ENCODE data around the gene NRXN3. TPM values are rescaled to one million over a fixed set of nuclear protein-coding genes. Genes with fewer than 3 reads are reported as not detected.

Gene NRXN3
- total RNA-seq, 5 donors from 2014 or later (not counting 1 experiment from before 2014, with no cell fraction given) = not detected

DNA sequence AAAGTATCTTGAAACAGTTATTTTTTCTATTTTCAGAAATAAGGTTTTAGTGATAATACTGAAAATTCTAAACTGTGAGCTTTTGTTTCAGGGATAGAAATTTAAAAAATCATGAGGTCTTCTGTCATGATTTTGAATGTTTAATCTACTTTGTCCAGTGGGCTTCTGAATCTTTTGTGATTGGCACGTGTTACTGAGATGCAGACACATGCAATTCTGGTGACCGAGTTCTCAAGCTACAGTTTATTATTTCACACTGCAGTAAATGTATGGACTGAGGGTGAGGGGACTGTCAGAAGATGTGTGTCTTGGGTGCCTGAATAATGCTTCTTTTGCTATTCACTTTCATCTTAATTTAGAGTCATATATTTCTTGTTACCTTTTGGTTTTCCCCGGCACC, 1262.5 kb downstream of the NRXN3 start:
- Histone ChIP-seq H3K4me3 (ENCODE audit: control insufficient read depth in 1 of 2, extremely low read depth in 1 of 2, low read length in 1 of 2) (no peak overlapping the region), H3K9me3 (no peaks in the 10 kb centered on the region), H3K27me3 (replicated peaks in 1 of 2; ENCODE audit: control insufficient read depth in 2 of 2, extremely low read depth in 1 of 2, insufficient read depth in 2 of 2, low read length in 1 of 2) (no peaks in the 10 kb centered on the region), H3K27ac (ENCODE audit: low read length) (no peak overlapping the region), H3K4me1 (ENCODE audit: control insufficient read depth in 1 of 2, extremely low read depth in 1 of 2, insufficient read depth in 2 of 2, low read length in 2 of 2) (no peaks in the 10 kb centered on the region), H3K36me3 (ENCODE audit: control insufficient read depth in 2 of 2, extremely low read depth in 1 of 2, insufficient read depth in 1 of 2, low read length in 1 of 2) (no peaks in the 10 kb centered on the region)
- Mint-ChIP-seq H3K4me1 (no peaks in the 10 kb centered on the region), H3K36me3 (no peaks in the 10 kb centered on the region), H3K4me3 (no peak overlapping the region), H3K27me3 (no peaks in the 10 kb centered on the region), H3K9me3 (peaks cover 0 to 5% (median 3%) of the 10 kb centered on the region in 3 donors), H3K27ac (no peak overlapping the region)
- ChIA-PET CTCF (no interaction called here), POLR2A (no interaction called here)
- WGBS (ENCODE audit: insufficient coverage) = no CpG with 5 or more reads among the region's 3 CpGs
- DNase-seq (no peak), ATAC-seq (replicated peaks in 1 of 4) (no peak)

GRCh38 chr14:79436335-79436734, 1266.2 kb downstream of the NRXN3 start:
- H3K36me3 Mint-ChIP-seq = no peaks in the 10 kb centered on the region
- no peaks in the 10 kb centered on the region for H3K27me3 Mint-ChIP-seq
- H3K9me3 Mint-ChIP-seq = peaks cover 0 to 5% (median 0%) of the 10 kb centered on the region in 3 donors
- H3K27me3 ChIP-seq (replicated peaks in 1 of 2; ENCODE audit: control insufficient read depth in 2 of 2, extremely low read depth in 1 of 2, insufficient read depth in 2 of 2, low read length in 1 of 2) = no peaks in the 10 kb centered on the region
- H3K4me3 ChIP-seq (ENCODE audit: control insufficient read depth in 1 of 2, extremely low read depth in 1 of 2, low read length in 1 of 2) = no peak overlapping the region
- H3K9me3 ChIP-seq = no peaks in the 10 kb centered on the region
- POLR2A ChIA-PET = no interaction called here
- H3K27ac ChIP-seq (ENCODE audit: low read length) = no peak overlapping the region
- no peaks in the 10 kb centered on the region for H3K4me1 ChIP-seq (ENCODE audit: control insufficient read depth in 1 of 2, extremely low read depth in 1 of 2, insufficient read depth in 2 of 2, low read length in 2 of 2)
- CTCF ChIA-PET = no interaction called here
- H3K36me3 ChIP-seq (ENCODE audit: control insufficient read depth in 2 of 2, extremely low read depth in 1 of 2, insufficient read depth in 1 of 2, low read length in 1 of 2) = no peaks in the 10 kb centered on the region
- no peak overlapping the region for H3K4me3 Mint-ChIP-seq
- DNase-seq (no peak), ATAC-seq (replicated peaks in 1 of 4) (no peak)
- no peak overlapping the region for H3K27ac Mint-ChIP-seq
- H3K4me1 Mint-ChIP-seq = no peaks in the 10 kb centered on the region
- no CpG with 5 or more reads among the region's 1 CpG for WGBS (ENCODE audit: insufficient coverage)

DNA sequence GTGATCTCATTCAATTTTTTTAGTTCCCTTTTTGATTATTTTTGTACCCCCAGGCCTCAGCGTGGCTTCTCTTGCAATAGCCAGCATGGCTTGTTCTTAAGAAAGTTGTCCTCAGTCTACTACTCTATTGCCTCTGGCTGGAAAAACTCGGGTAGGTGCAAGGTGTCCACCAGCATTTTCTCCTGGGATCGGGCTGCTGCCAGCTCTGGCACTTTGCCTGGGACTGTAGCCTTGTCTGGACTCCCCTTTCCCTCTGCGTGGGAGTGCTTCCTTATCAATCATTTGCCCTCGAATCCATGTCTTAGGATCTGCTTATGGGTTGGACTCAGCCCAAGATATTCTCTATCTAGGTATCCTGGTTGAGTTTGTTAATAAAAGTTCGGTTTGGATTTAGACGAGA, 1267.8 kb downstream of the NRXN3 start:
- no peak overlapping the region for H3K4me3 ChIP-seq (ENCODE audit: control insufficient read depth in 1 of 2, extremely low read depth in 1 of 2, low read length in 1 of 2)
- ATAC-seq (replicated peaks in 1 of 4) = no peak
- H3K4me1 Mint-ChIP-seq = no peaks in the 10 kb centered on the region
- no peak overlapping the region for H3K4me3 Mint-ChIP-seq
- H3K9me3 Mint-ChIP-seq = peaks cover 0 to 7% (median 5%) of the 10 kb centered on the region in 3 donors
- no peak for DNase-seq
- H3K9me3 ChIP-seq = no peaks in the 10 kb centered on the region
- H3K36me3 ChIP-seq (ENCODE audit: control insufficient read depth in 2 of 2, extremely low read depth in 1 of 2, insufficient read depth in 1 of 2, low read length in 1 of 2) = no peaks in the 10 kb centered on the region
- 44% methylated on average over 4 of the region's 7 CpGs for WGBS (ENCODE audit: insufficient coverage)
- no peaks in the 10 kb centered on the region for H3K4me1 ChIP-seq (ENCODE audit: control insufficient read depth in 1 of 2, extremely low read depth in 1 of 2, insufficient read depth in 2 of 2, low read length in 2 of 2)
- no peak overlapping the region for H3K27ac Mint-ChIP-seq
- H3K27me3 Mint-ChIP-seq = no peaks in the 10 kb centered on the region
- ChIA-PET POLR2A (no interaction called here), CTCF (no interaction called here)
- no peaks in the 10 kb centered on the region for H3K27me3 ChIP-seq (replicated peaks in 1 of 2; ENCODE audit: control insufficient read depth in 2 of 2, extremely low read depth in 1 of 2, insufficient read depth in 2 of 2, low read length in 1 of 2)
- no peaks in the 10 kb centered on the region for H3K36me3 Mint-ChIP-seq
- H3K27ac ChIP-seq (ENCODE audit: low read length) = no peak overlapping the region

GRCh38 chr14:79438696-79439342, 1268.6 kb downstream of the NRXN3 start:
- Histone ChIP-seq H3K4me1 (ENCODE audit: control insufficient read depth in 1 of 2, extremely low read depth in 1 of 2, insufficient read depth in 2 of 2, low read length in 2 of 2) (no peaks in the 10 kb centered on the region), H3K27me3 (replicated peaks in 1 of 2; ENCODE audit: control insufficient read depth in 2 of 2, extremely low read depth in 1 of 2, insufficient read depth in 2 of 2, low read length in 1 of 2) (no peaks in the 10 kb centered on the region), H3K9me3 (no peaks in the 10 kb centered on the region), H3K4me3 (ENCODE audit: control insufficient read depth in 1 of 2, extremely low read depth in 1 of 2, low read length in 1 of 2) (no peak overlapping the region), H3K27ac (ENCODE audit: low read length) (no peak overlapping the region), H3K36me3 (ENCODE audit: control insufficient read depth in 2 of 2, extremely low read depth in 1 of 2, insufficient read depth in 1 of 2, low read length in 1 of 2) (no peaks in the 10 kb centered on the region)
- ChIA-PET POLR2A (no interaction called here), CTCF (no interaction called here)
- Mint-ChIP-seq H3K9me3 (peaks cover 0 to 8% (median 7%) of the 10 kb centered on the region in 3 donors), H3K4me1 (no peaks in the 10 kb centered on the region), H3K27me3 (no peaks in the 10 kb centered on the region), H3K36me3 (no peaks in the 10 kb centered on the region), H3K4me3 (no peak overlapping the region), H3K27ac (no peak overlapping the region)
- WGBS (ENCODE audit: insufficient coverage) = no CpG with 5 or more reads among the region's 3 CpGs
- ATAC-seq (replicated peaks in 1 of 4) (no peak), DNase-seq (no peak)

- Mint-ChIP-seq H3K9me3 (peaks cover 0 to 8% (median 2%) of the 10 kb centered on the region in 3 donors), H3K27me3 (no peaks in the 10 kb centered on the region), H3K27ac (no peak overlapping the region), H3K4me1 (no peaks in the 10 kb centered on the region), H3K4me3 (no peak overlapping the region), H3K36me3 (no peaks in the 10 kb centered on the region)
- H3K36me3 ChIP-seq (ENCODE audit: control insufficient read depth in 2 of 2, extremely low read depth in 1 of 2, insufficient read depth in 1 of 2, low read length in 1 of 2) = no peaks in the 10 kb centered on the region
- no peaks in the 10 kb centered on the region for H3K27me3 ChIP-seq (replicated peaks in 1 of 2; ENCODE audit: control insufficient read depth in 2 of 2, extremely low read depth in 1 of 2, insufficient read depth in 2 of 2, low read length in 1 of 2)
- no peak overlapping the region for H3K4me3 ChIP-seq (ENCODE audit: control insufficient read depth in 1 of 2, extremely low read depth in 1 of 2, low read length in 1 of 2)
- H3K9me3 ChIP-seq = no peaks in the 10 kb centered on the region
- ATAC-seq (replicated peaks in 1 of 4) (no peak), DNase-seq (no peak)
- H3K27ac ChIP-seq (ENCODE audit: low read length) = no peak overlapping the region
- no peaks in the 10 kb centered on the region for H3K4me1 ChIP-seq (ENCODE audit: control insufficient read depth in 1 of 2, extremely low read depth in 1 of 2, insufficient read depth in 2 of 2, low read length in 2 of 2)
- CTCF ChIA-PET = no interaction called here
- POLR2A ChIA-PET = no interaction called here
- 81% methylated on average over 5 of the region's 5 CpGs for WGBS (ENCODE audit: insufficient coverage)
Measured at GRCh38 chr14:79442786-79443185, 1272.6 kb downstream of the NRXN3 start.

- Histone ChIP-seq H3K4me1 (ENCODE audit: control insufficient read depth in 1 of 2, extremely low read depth in 1 of 2, insufficient read depth in 2 of 2, low read length in 2 of 2) (no peaks in the 10 kb centered on the region), H3K27me3 (replicated peaks in 1 of 2; ENCODE audit: control insufficient read depth in 2 of 2, extremely low read depth in 1 of 2, insufficient read depth in 2 of 2, low read length in 1 of 2) (no peaks in the 10 kb centered on the region), H3K4me3 (ENCODE audit: control insufficient read depth in 1 of 2, extremely low read depth in 1 of 2, low read length in 1 of 2) (no peak overlapping the region), H3K27ac (ENCODE audit: low read length) (no peak overlapping the region), H3K36me3 (ENCODE audit: control insufficient read depth in 2 of 2, extremely low read depth in 1 of 2, insufficient read depth in 1 of 2, low read length in 1 of 2) (no peaks in the 10 kb centered on the region), H3K9me3 (no peaks in the 10 kb centered on the region)
- ChIA-PET POLR2A (no interaction called here), CTCF (no interaction called here)
- no peaks in the 10 kb centered on the region for H3K36me3 Mint-ChIP-seq
- H3K4me3 Mint-ChIP-seq = no peak overlapping the region
- H3K27ac Mint-ChIP-seq = no peak overlapping the region
- ATAC-seq (replicated peaks in 1 of 4) (no peak), DNase-seq (no peak)
- peaks cover 0 to 8% (median 2%) of the 10 kb centered on the region in 3 donors for H3K9me3 Mint-ChIP-seq
- no peaks in the 10 kb centered on the region for H3K4me1 Mint-ChIP-seq
- no peaks in the 10 kb centered on the region for H3K27me3 Mint-ChIP-seq
Measured at GRCh38 chr14:79443602-79444001, 1273.4 kb downstream of the NRXN3 start.

- DNase-seq (no peak), ATAC-seq (replicated peaks in 1 of 4) (no peak)
- Histone ChIP-seq H3K4me1 (ENCODE audit: control insufficient read depth in 1 of 2, extremely low read depth in 1 of 2, insufficient read depth in 2 of 2, low read length in 2 of 2) (no peaks in the 10 kb centered on the region), H3K9me3 (no peaks in the 10 kb centered on the region), H3K4me3 (ENCODE audit: control insufficient read depth in 1 of 2, extremely low read depth in 1 of 2, low read length in 1 of 2) (no peak overlapping the region), H3K27ac (ENCODE audit: low read length) (no peak overlapping the region), H3K36me3 (ENCODE audit: control insufficient read depth in 2 of 2, extremely low read depth in 1 of 2, insufficient read depth in 1 of 2, low read length in 1 of 2) (no peaks in the 10 kb centered on the region), H3K27me3 (replicated peaks in 1 of 2; ENCODE audit: control insufficient read depth in 2 of 2, extremely low read depth in 1 of 2, insufficient read depth in 2 of 2, low read length in 1 of 2) (no peaks in the 10 kb centered on the region)
- Mint-ChIP-seq H3K36me3 (no peaks in the 10 kb centered on the region), H3K4me1 (no peaks in the 10 kb centered on the region), H3K9me3 (peaks cover 0 to 2% (median 0%) of the 10 kb centered on the region in 3 donors), H3K4me3 (no peak overlapping the region), H3K27ac (no peak overlapping the region), H3K27me3 (no peaks in the 10 kb centered on the region)
- WGBS (ENCODE audit: insufficient coverage) = 82% methylated on average over 2 of the region's 6 CpGs
- ChIA-PET CTCF (no interaction called here), POLR2A (no interaction called here)
Measured at GRCh38 chr14:79448960-79449359, 1278.8 kb downstream of the NRXN3 start.
